OCI-M2 (cell line): Measurements from ENCODE around the gene UGCG.
"Not testable (repeated sequence)": the region's sequence is repeated elsewhere in the genome, so short reads cannot be mapped to it uniquely, and the experiment has no call there.

Source experiments
- DNase-seq: peaks from one replicate; lab custom pipeline; 2025; ENCODE audit not compliant: unreplicated experiment; lab: John Stamatoyannopoulos, UW

The UGCG gene

GRCh38 chr9:111895996-111896941 lies at the start of gene UGCG:
TSS of gene UGCG (plus strand) at chr9:111896814. CDS start at chr9:111897216, 402 bp downstream.
- DNase-seq = no peak

- no peak for DNase-seq
Observed at GRCh38 chr9:111851553-111851952, 45.1 kb upstream of the UGCG start.

GRCh38 chr9:111852291-111852690 lies 44.3 kb upstream of the UGCG start:
- DNase-seq = no peak

GRCh38 chr9:111853450-111853827 lies 43.2 kb upstream of the UGCG start:
- no peak for DNase-seq

- no peak for DNase-seq
Observed at GRCh38 chr9:111854799-111855198, 41.8 kb upstream of the UGCG start.

GRCh38 chr9:111857555-111858211 lies 38.9 kb upstream of the UGCG start:
- DNase-seq = no peak

- DNase-seq = no peak
Observed at GRCh38 chr9:111860443-111860842, 36.2 kb upstream of the UGCG start.

GRCh38 chr9:111863636-111864035 lies 33.0 kb upstream of the UGCG start:
- no peak for DNase-seq

GRCh38 chr9:111866976-111867375 lies 29.6 kb upstream of the UGCG start:
- DNase-seq = no peak

GRCh38 chr9:111868475-111868874 lies 28.1 kb upstream of the UGCG start:
- no peak for DNase-seq

GRCh38 chr9:111870774-111871498 lies 25.7 kb upstream of the UGCG start:
- DNase-seq = no peak

- no peak for DNase-seq
Observed at GRCh38 chr9:111871499-111871855, 25.1 kb upstream of the UGCG start.

- DNase-seq = no peak
Observed at GRCh38 chr9:111872886-111873285, 23.7 kb upstream of the UGCG start.

GRCh38 chr9:111873901-111874300 lies 22.7 kb upstream of the UGCG start:
- no peak for DNase-seq

- DNase-seq = no peak
Observed at GRCh38 chr9:111874500-111874899, 22.1 kb upstream of the UGCG start.

- DNase-seq = not testable (repeated sequence)
Observed at GRCh38 chr9:111875291-111875690, 21.3 kb upstream of the UGCG start.

- DNase-seq = not testable (repeated sequence)
Observed at GRCh38 chr9:111875691-111876090, 20.9 kb upstream of the UGCG start.

- no peak for DNase-seq
Observed at GRCh38 chr9:111876179-111876578, 20.4 kb upstream of the UGCG start.

- no peak for DNase-seq
Observed at GRCh38 chr9:111877420-111877819, 19.2 kb upstream of the UGCG start.

GRCh38 chr9:111878946-111879345 lies 17.7 kb upstream of the UGCG start:
- no peak for DNase-seq

GRCh38 chr9:111886983-111887718 lies 9.5 kb upstream of the UGCG start:
- no peak for DNase-seq
